Measurements from ENCODE around the gene CNTN6.

DNA sequence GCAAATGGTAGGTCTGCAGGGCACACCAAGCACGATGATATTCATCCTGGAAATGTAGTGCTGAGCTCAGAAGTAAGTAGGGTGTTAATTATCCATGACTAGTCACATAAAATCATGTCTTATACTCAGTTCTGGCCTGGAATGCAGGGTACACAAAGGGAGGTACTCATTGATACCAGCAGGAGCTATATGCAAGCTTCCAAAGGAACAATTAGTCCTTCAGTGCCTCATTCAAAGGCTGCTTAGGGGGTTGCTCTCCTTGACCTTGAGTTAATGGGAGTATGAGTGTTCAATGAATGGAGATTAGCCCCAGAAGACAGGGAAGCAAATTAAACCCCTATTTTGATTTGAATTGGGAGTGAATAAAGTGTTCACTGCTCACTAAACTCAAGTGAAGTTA, 38.3 kb downstream of the CNTN6 start:
- TF ChIP-seq CTCF (IDR thresholded peaks at IDR 0.05) (no peak), EZH2 (IDR thresholded peaks at IDR 0.05; ENCODE audit: borderline replicate concordance, insufficient read depth, low read depth, low read length, poor library complexity, severe bottlenecking) (no peak)
